H1 (cell line): ENCODE results near the gene URAD. TPM values are rescaled to one million over a fixed set of nuclear protein-coding genes. Genes with fewer than 3 reads are reported as not detected.
A peak's percentile ranks its signal among the peaks of the same experiment; 100 is the strongest.

Experiments
- CTCF ChIA-PET: fragments of 300-600 bp; sonication (Branson Sonifier 250); formaldehyde crosslinking; loops from one replicate; lab custom pipeline; 2021; ENCODE audit not compliant: partially characterized antibody; lab: Charles Lee
- POLR2A ChIA-PET: fragments of 300-600 bp; sonication (Branson Sonifier 250); formaldehyde crosslinking; loops from one replicate; lab custom pipeline; 2021; ENCODE audit warnings: inconsistent platforms; ENCODE audit not compliant: partially characterized antibody; lab: Charles Lee
- DNase-seq, 2 experiments: peaks; one replicate each; pipeline versions ENCODE4 v3.0.0 to v3.0.0-alpha.2; 2010 to 2022; ENCODE audit warnings: low spot score in 2 of 2, low read depth in 1 of 2, mixed read lengths in 1 of 2
- FAIRE-seq: peaks from 2 replicates; lab custom pipeline; 2011; peaks lifted over from hg19 to GRCh38; lab: Jason Lieb, UNC
- H2AFZ ChIP-seq: 2 replicates; pipeline ENCODE4 v1.8.1; 2012; ENCODE audit warnings: low read length, inconsistent platforms
- H2AK5ac ChIP-seq: 2 replicates; pipeline ENCODE4 v1.6.1; 2013; ENCODE audit warnings: low read depth, low read length
- H2BK120ac ChIP-seq: replicated peaks from 2 replicates; pipeline ENCODE3; 2013; ENCODE audit warnings: low read depth, low read length, inconsistent platforms
- H2BK12ac ChIP-seq: 2 replicates; pipeline ENCODE4 v1.6.1; 2013; ENCODE audit warnings: low read depth, low read length
- H2BK15ac ChIP-seq: 2 replicates; pipeline ENCODE4 v1.6.1; 2013; ENCODE audit warnings: low read length
- H2BK20ac ChIP-seq: 2 replicates; pipeline ENCODE4 v1.6.1; 2013; ENCODE audit warnings: low read length
- H2BK5ac ChIP-seq: 2 replicates; pipeline ENCODE4 v1.6.1; 2013; ENCODE audit warnings: low read depth, low read length
- H3K14ac ChIP-seq: 2 replicates; pipeline ENCODE4 v1.6.1; 2013; ENCODE audit warnings: inconsistent platforms; ENCODE audit not compliant: insufficient read length
- H3K18ac ChIP-seq: 2 replicates; pipeline ENCODE4 v1.6.1; 2013; ENCODE audit warnings: low read length; ENCODE audit errors: extremely low read depth
- H3K23ac ChIP-seq: 2 replicates; pipeline ENCODE4 v1.6.1; 2013; ENCODE audit warnings: inconsistent platforms; ENCODE audit not compliant: insufficient read length
- H3K23me2 ChIP-seq: 2 replicates; pipeline ENCODE4 v1.6.1; 2013; ENCODE audit warnings: low read depth, low read length
- H3K27ac ChIP-seq: 2 replicates; pipeline ENCODE4 v1.6.1; 2011; ENCODE audit warnings: low read depth, low read length, inconsistent platforms
- H3K27me3 ChIP-seq, 4 experiments: replicated peaks in 1 of 4; 1 replicate in 1 of 4; 2 replicates in 3 of 4; pipeline versions ENCODE4 v1.6.1 to v1.8.1; 2011 to 2013; ENCODE audit warnings: low read length in 3 of 4, mild to moderate bottlenecking in 3 of 4, inconsistent platforms in 2 of 4, mixed read lengths in 2 of 4, moderate library complexity in 1 of 4; ENCODE audit not compliant: control insufficient read depth in 3 of 4, insufficient read depth in 3 of 4; ENCODE audit errors: extremely low read depth in 1 of 4
- H3K36me3 ChIP-seq, 4 experiments: 2 replicates each; pipeline versions ENCODE4 v1.6.1 to v1.8.1; 2011 to 2013; ENCODE audit warnings: mild to moderate bottlenecking in 4 of 4, low read length in 3 of 4, moderate library complexity in 2 of 4, control low read depth in 1 of 4, inconsistent platforms in 1 of 4; ENCODE audit not compliant: insufficient read depth in 4 of 4, control insufficient read depth in 2 of 4
- H3K4ac ChIP-seq: replicated peaks from 2 replicates; pipeline ENCODE3; 2013; ENCODE audit warnings: low read length, low read depth, mixed read lengths, inconsistent platforms; ENCODE audit not compliant: insufficient read length
- H3K4me1 ChIP-seq, 4 experiments: replicated peaks in 1 of 4; 1 replicate in 1 of 4; 2 replicates in 3 of 4; pipeline versions ENCODE4 v1.6.1 to v1.8.1; 2011 to 2013; ENCODE audit warnings: low read length in 3 of 4, inconsistent platforms in 2 of 4, mixed read lengths in 1 of 4; ENCODE audit not compliant: insufficient read depth in 4 of 4, control insufficient read depth in 3 of 4
- H3K4me2 ChIP-seq, 2 experiments: 2 replicates each; pipeline versions ENCODE4 v1.6.1 to v1.8.1; 2011 to 2013; ENCODE audit warnings: low read depth in 2 of 2, low read length in 2 of 2, control low read depth in 1 of 2, inconsistent platforms in 1 of 2, mild to moderate bottlenecking in 1 of 2; ENCODE audit not compliant: insufficient read depth in 1 of 2
- H3K4me3 ChIP-seq, 4 experiments: fragments of 200-600, 300-600 bp in 1 of 4; sonication (generic), shearing (Covaris generic), sonication (Bioruptor Twin) in 1 of 4; 2 replicates each; pipeline versions ENCODE4 v1.5.1 to v1.8.1; 2011 to 2016; ENCODE audit warnings: low read length in 4 of 4, low read depth in 3 of 4, control low read depth in 2 of 4, inconsistent platforms in 2 of 4, mild to moderate bottlenecking in 2 of 4, mixed read lengths in 1 of 4, moderate library complexity in 1 of 4; ENCODE audit not compliant: insufficient read depth in 2 of 4; ENCODE audit errors: extremely low read depth in 1 of 4
- H3K56ac ChIP-seq: replicated peaks from 2 replicates; pipeline ENCODE3; 2013; ENCODE audit warnings: low read depth, mild to moderate bottlenecking, mixed read lengths, low read length, inconsistent platforms; ENCODE audit not compliant: insufficient read length
- H3K79me1 ChIP-seq: 2 replicates; pipeline ENCODE4 v1.6.1; 2013; ENCODE audit warnings: low read depth, low read length, control low read depth
- H3K79me2 ChIP-seq, 2 experiments: 2 replicates each; pipeline versions ENCODE4 v1.6.1 to v1.8.1; 2012 to 2013; ENCODE audit warnings: low read length in 2 of 2, mild to moderate bottlenecking in 2 of 2, inconsistent platforms in 1 of 2; ENCODE audit not compliant: insufficient read depth in 2 of 2, control insufficient read depth in 1 of 2
- H3K9ac ChIP-seq, 4 experiments: replicated peaks in 1 of 4; 1 replicate in 1 of 4; 2 replicates in 3 of 4; pipeline versions ENCODE4 v1.6.1 to v1.8.1; 2011 to 2013; ENCODE audit warnings: low read depth in 3 of 4, low read length in 3 of 4, control low read depth in 2 of 4, mild to moderate bottlenecking in 2 of 4, moderate library complexity in 2 of 4, inconsistent platforms in 1 of 4; ENCODE audit errors: extremely low read depth in 1 of 4
- H3K9me3 ChIP-seq, 2 experiments: 2 replicates each; pipeline versions ENCODE4 v1.6.1 to v1.8.1; 2012 to 2013; ENCODE audit warnings: mild to moderate bottlenecking in 2 of 2, moderate library complexity in 2 of 2, control low read depth in 1 of 2, inconsistent platforms in 1 of 2, low read depth in 1 of 2, low read length in 1 of 2, mixed read lengths in 1 of 2; ENCODE audit not compliant: insufficient read depth in 2 of 2
- H4K20me1 ChIP-seq, 2 experiments: replicated peaks in 1 of 2; 2 replicates each; pipeline versions ENCODE3 to v1.8.1; 2011 to 2013; ENCODE audit warnings: inconsistent platforms in 2 of 2, low read length in 2 of 2, mild to moderate bottlenecking in 1 of 2; ENCODE audit not compliant: insufficient read depth in 2 of 2, control insufficient read depth in 1 of 2
- H4K5ac ChIP-seq: 2 replicates; pipeline ENCODE4 v1.6.1; 2013; ENCODE audit warnings: low read length, low read depth, mixed read lengths, inconsistent platforms; ENCODE audit not compliant: insufficient read length
- H4K8ac ChIP-seq: 2 replicates; pipeline ENCODE4 v1.8.0; 2013; ENCODE audit warnings: mild to moderate bottlenecking, moderate library complexity, low read length, inconsistent platforms; ENCODE audit not compliant: insufficient read depth; ENCODE audit errors: extremely low read depth
- H4K91ac ChIP-seq: replicated peaks from 2 replicates; pipeline ENCODE3; 2013; ENCODE audit warnings: low read length, mixed read lengths, inconsistent platforms; ENCODE audit not compliant: insufficient read length
- GABPA ChIP-seq: IDR thresholded peaks from 2 replicates; pipeline ENCODE4 v1.6.1; 2011; ENCODE audit warnings: mild to moderate bottlenecking, low read length, moderate library complexity, borderline replicate concordance; ENCODE audit not compliant: insufficient read depth
- SP2 ChIP-seq: IDR thresholded peaks from 2 replicates; pipeline ENCODE4 v1.6.1; 2012; ENCODE audit warnings: mild to moderate bottlenecking, low read length, inconsistent platforms
- WGBS, 2 experiments: shearing (Covaris generic) in 1 of 2; methylation state at CpG; one replicate each; pipeline versions ENCODE4 v1.1.6 to v1.1.7; 2013 to 2015; ENCODE audit warnings: low lambda C conversion rate in 2 of 2, mixed read lengths in 2 of 2, inconsistent platforms in 1 of 2, low coverage in 1 of 2, missing lambda C conversion rate in 1 of 2; ENCODE audit not compliant: insufficient replicate concordance in 2 of 2, insufficient coverage in 1 of 2, insufficient read length in 1 of 2; ENCODE audit errors: extremely low coverage in 1 of 2, missing lambda C conversion rate in 1 of 2; 5-methylcytosine and 5-hydroxymethylcytosine counted together
- polyA plus RNA-seq, 7 experiments: library from polyadenylated mRNA; depleted of rRNA in 3 of 7; stranded (reverse) in 5 of 7; unstranded in 2 of 7; fragments of >200 nt in 5 of 7; fragments of 200-250 nt in 2 of 7; gene quantifications; 1 replicate in 5 of 7; 2 replicates in 1 of 7; 4 replicates in 1 of 7; pipeline versions ENCODE4 v1.2.1 to v1.2.3, GENCODE V29; 2011 to 2013; ENCODE audit warnings: missing spikeins in 2 of 7, mixed read lengths in 2 of 7
- total RNA-seq: library from RNA; stranded (reverse); fragmentation: NEBNext Ultra II Directional; extraction: Animal tissue kit (Norgen Biotek cat#: 25700); gene quantifications from 2 replicates; pipeline ENCODE4 v1.2.1, GENCODE V29; 2021

URAD gene
- total and polyA plus RNA-seq, 2 of the 8 experiments (the other 6 are each of a cell fraction or from before 2014, with no cell fraction given): not detected

DNA sequence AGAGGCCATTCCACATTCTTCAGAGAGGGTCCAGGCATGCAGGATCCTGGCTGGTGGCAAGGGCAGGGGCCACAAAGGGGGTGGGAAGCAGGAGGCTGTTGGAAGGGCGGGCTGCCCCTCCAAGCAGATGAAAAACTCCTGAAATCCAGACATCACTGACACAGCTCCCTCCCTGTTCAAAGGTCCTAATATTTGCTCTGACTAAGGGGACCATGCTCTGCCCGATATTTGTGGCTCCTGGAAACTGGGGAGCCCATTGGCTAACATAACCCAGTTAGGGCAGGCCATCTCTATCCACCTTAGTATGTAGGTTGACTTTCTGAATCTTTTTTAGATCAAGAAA, 16.0 kb downstream of the URAD start:
- CTCF ChIA-PET: interaction anchor here (0.7 to 20.5 kb wide), 12 partner anchors 5 to 611 kb away, joined by 3 to 283 read pairs (median 5); partner anchors contain the start of genes CDX2, GSX1 and URAD
- no peaks in the 10 kb centered on the region for H3K9me3 ChIP-seq
- DNase-seq (no peak), FAIRE-seq (no peak)
- no peaks in the 10 kb centered on the region for H3K79me2 ChIP-seq
- H2AFZ ChIP-seq: no peak overlapping the region
- H2BK20ac ChIP-seq: peak overlapping the region; percentile 57; the same call in 1 of the 2 replicates
- peaks cover 94 to 100% (median 99%) of the 10 kb centered on the region in 4 experiments for H3K27me3 ChIP-seq
- H3K79me1 ChIP-seq: no peaks in the 10 kb centered on the region
- no peak overlapping the region for H2AK5ac ChIP-seq
- no peak overlapping the region for H3K9ac ChIP-seq
- 0 out of 2 replicates have a peak overlapping the region, but pooled peaks have one; percentile 4 for H2BK5ac ChIP-seq
- peak overlapping the region; percentile 98; the same call in 1 of the 2 replicates for H2BK12ac ChIP-seq
- H4K20me1 ChIP-seq: peaks cover 16 to 39% of the 10 kb centered on the region in 2 experiments
- H3K4ac ChIP-seq: no peak overlapping the region
- H3K4me3 ChIP-seq: no peak overlapping the region
- peaks cover 5 to 43% (median 29%) of the 10 kb centered on the region in 4 experiments for H3K4me1 ChIP-seq
- H3K23me2 ChIP-seq: peaks cover 5% of the 10 kb centered on the region; the same call in 1 of the 2 replicates
- no peak overlapping the region for H3K14ac ChIP-seq
- H4K8ac ChIP-seq: no peak overlapping the region
- 58% methylated on average over 2 of the region's 2 CpGs; no CpG with 5 or more reads in 1 of the 2 experiments for WGBS, 2 experiments
- H3K36me3 ChIP-seq: peaks cover 0 to 12% (median 0%) of the 10 kb centered on the region in 4 experiments; a peak in 1 of 8 replicates
- no peak overlapping the region for H2BK120ac ChIP-seq
- peak overlapping the region; percentile 62; the same call in 1 of the 2 replicates for H3K18ac ChIP-seq
- peak overlapping the region; percentile 1; the same call in 1 of the 2 replicates for H2BK15ac ChIP-seq
- H3K4me2 ChIP-seq: no peak overlapping the region; a peak in 1 of 4 replicates
- no peak overlapping the region for H3K56ac ChIP-seq
- no peak overlapping the region for H4K5ac ChIP-seq
- POLR2A ChIA-PET: interaction anchor here (0.7 to 1.6 kb wide), 3 partner anchors 9 to 547 kb away, joined by 3 read pairs; no protein-coding TSS in a partner anchor
- no peak overlapping the region for H3K27ac ChIP-seq
- H4K91ac ChIP-seq: no peak overlapping the region
- no peak overlapping the region for H3K23ac ChIP-seq
- TF ChIP-seq GABPA: no peak
- TF ChIP-seq SP2: no peak
